H1 (cell line): ENCODE results near the gene CDCA5. TPM values are rescaled to one million over a fixed set of nuclear protein-coding genes. Genes with fewer than 3 reads are reported as not detected.

Experiments used
- CTCF ChIA-PET: fragments of 300-600 bp; sonication (Branson Sonifier 250); formaldehyde crosslinking; loops from one replicate; lab custom pipeline; 2021; ENCODE audit not compliant: partially characterized antibody; lab: Charles Lee
- POLR2A ChIA-PET: fragments of 300-600 bp; sonication (Branson Sonifier 250); formaldehyde crosslinking; loops from one replicate; lab custom pipeline; 2021; ENCODE audit warnings: inconsistent platforms; ENCODE audit not compliant: partially characterized antibody; lab: Charles Lee
- DNase-seq, 2 experiments: peaks; one replicate each; pipeline versions ENCODE4 v3.0.0 to v3.0.0-alpha.2; 2010 to 2022; ENCODE audit warnings: low spot score in 2 of 2, low read depth in 1 of 2, mixed read lengths in 1 of 2
- FAIRE-seq: peaks from 2 replicates; lab custom pipeline; 2011; peaks lifted over from hg19 to GRCh38; lab: Jason Lieb, UNC
- H2AFZ ChIP-seq: 2 replicates; pipeline ENCODE4 v1.8.1; 2012; ENCODE audit warnings: low read length, inconsistent platforms
- H2AK5ac ChIP-seq: 2 replicates; pipeline ENCODE4 v1.6.1; 2013; ENCODE audit warnings: low read depth, low read length
- H2BK120ac ChIP-seq: replicated peaks from 2 replicates; pipeline ENCODE3; 2013; ENCODE audit warnings: low read depth, low read length, inconsistent platforms
- H2BK12ac ChIP-seq: 2 replicates; pipeline ENCODE4 v1.6.1; 2013; ENCODE audit warnings: low read depth, low read length
- H2BK15ac ChIP-seq: 2 replicates; pipeline ENCODE4 v1.6.1; 2013; ENCODE audit warnings: low read length
- H2BK20ac ChIP-seq: 2 replicates; pipeline ENCODE4 v1.6.1; 2013; ENCODE audit warnings: low read length
- H2BK5ac ChIP-seq: 2 replicates; pipeline ENCODE4 v1.6.1; 2013; ENCODE audit warnings: low read depth, low read length
- H3K14ac ChIP-seq: 2 replicates; pipeline ENCODE4 v1.6.1; 2013; ENCODE audit warnings: inconsistent platforms; ENCODE audit not compliant: insufficient read length
- H3K18ac ChIP-seq: 2 replicates; pipeline ENCODE4 v1.6.1; 2013; ENCODE audit warnings: low read length; ENCODE audit errors: extremely low read depth
- H3K23ac ChIP-seq: 2 replicates; pipeline ENCODE4 v1.6.1; 2013; ENCODE audit warnings: inconsistent platforms; ENCODE audit not compliant: insufficient read length
- H3K23me2 ChIP-seq: 2 replicates; pipeline ENCODE4 v1.6.1; 2013; ENCODE audit warnings: low read depth, low read length
- H3K27ac ChIP-seq: 2 replicates; pipeline ENCODE4 v1.6.1; 2011; ENCODE audit warnings: low read depth, low read length, inconsistent platforms
- H3K27me3 ChIP-seq, 4 experiments: replicated peaks in 1 of 4; 1 replicate in 1 of 4; 2 replicates in 3 of 4; pipeline versions ENCODE4 v1.6.1 to v1.8.1; 2011 to 2013; ENCODE audit warnings: low read length in 3 of 4, mild to moderate bottlenecking in 3 of 4, inconsistent platforms in 2 of 4, mixed read lengths in 2 of 4, moderate library complexity in 1 of 4; ENCODE audit not compliant: control insufficient read depth in 3 of 4, insufficient read depth in 3 of 4; ENCODE audit errors: extremely low read depth in 1 of 4
- H3K36me3 ChIP-seq, 4 experiments: 2 replicates each; pipeline versions ENCODE4 v1.6.1 to v1.8.1; 2011 to 2013; ENCODE audit warnings: mild to moderate bottlenecking in 4 of 4, low read length in 3 of 4, moderate library complexity in 2 of 4, control low read depth in 1 of 4, inconsistent platforms in 1 of 4; ENCODE audit not compliant: insufficient read depth in 4 of 4, control insufficient read depth in 2 of 4
- H3K4ac ChIP-seq: replicated peaks from 2 replicates; pipeline ENCODE3; 2013; ENCODE audit warnings: low read length, low read depth, mixed read lengths, inconsistent platforms; ENCODE audit not compliant: insufficient read length
- H3K4me1 ChIP-seq, 4 experiments: replicated peaks in 1 of 4; 1 replicate in 1 of 4; 2 replicates in 3 of 4; pipeline versions ENCODE4 v1.6.1 to v1.8.1; 2011 to 2013; ENCODE audit warnings: low read length in 3 of 4, inconsistent platforms in 2 of 4, mixed read lengths in 1 of 4; ENCODE audit not compliant: insufficient read depth in 4 of 4, control insufficient read depth in 3 of 4
- H3K4me2 ChIP-seq, 2 experiments: 2 replicates each; pipeline versions ENCODE4 v1.6.1 to v1.8.1; 2011 to 2013; ENCODE audit warnings: low read depth in 2 of 2, low read length in 2 of 2, control low read depth in 1 of 2, inconsistent platforms in 1 of 2, mild to moderate bottlenecking in 1 of 2; ENCODE audit not compliant: insufficient read depth in 1 of 2
- H3K4me3 ChIP-seq, 4 experiments: fragments of 200-600, 300-600 bp in 1 of 4; sonication (generic), shearing (Covaris generic), sonication (Bioruptor Twin) in 1 of 4; 2 replicates each; pipeline versions ENCODE4 v1.5.1 to v1.8.1; 2011 to 2016; ENCODE audit warnings: low read length in 4 of 4, low read depth in 3 of 4, control low read depth in 2 of 4, inconsistent platforms in 2 of 4, mild to moderate bottlenecking in 2 of 4, mixed read lengths in 1 of 4, moderate library complexity in 1 of 4; ENCODE audit not compliant: insufficient read depth in 2 of 4; ENCODE audit errors: extremely low read depth in 1 of 4
- H3K56ac ChIP-seq: replicated peaks from 2 replicates; pipeline ENCODE3; 2013; ENCODE audit warnings: low read depth, mild to moderate bottlenecking, mixed read lengths, low read length, inconsistent platforms; ENCODE audit not compliant: insufficient read length
- H3K79me1 ChIP-seq: 2 replicates; pipeline ENCODE4 v1.6.1; 2013; ENCODE audit warnings: low read depth, low read length, control low read depth
- H3K79me2 ChIP-seq, 2 experiments: 2 replicates each; pipeline versions ENCODE4 v1.6.1 to v1.8.1; 2012 to 2013; ENCODE audit warnings: low read length in 2 of 2, mild to moderate bottlenecking in 2 of 2, inconsistent platforms in 1 of 2; ENCODE audit not compliant: insufficient read depth in 2 of 2, control insufficient read depth in 1 of 2
- H3K9ac ChIP-seq, 4 experiments: replicated peaks in 1 of 4; 1 replicate in 1 of 4; 2 replicates in 3 of 4; pipeline versions ENCODE4 v1.6.1 to v1.8.1; 2011 to 2013; ENCODE audit warnings: low read depth in 3 of 4, low read length in 3 of 4, control low read depth in 2 of 4, mild to moderate bottlenecking in 2 of 4, moderate library complexity in 2 of 4, inconsistent platforms in 1 of 4; ENCODE audit errors: extremely low read depth in 1 of 4
- H3K9me3 ChIP-seq, 2 experiments: 2 replicates each; pipeline versions ENCODE4 v1.6.1 to v1.8.1; 2012 to 2013; ENCODE audit warnings: mild to moderate bottlenecking in 2 of 2, moderate library complexity in 2 of 2, control low read depth in 1 of 2, inconsistent platforms in 1 of 2, low read depth in 1 of 2, low read length in 1 of 2, mixed read lengths in 1 of 2; ENCODE audit not compliant: insufficient read depth in 2 of 2
- H4K20me1 ChIP-seq, 2 experiments: replicated peaks in 1 of 2; 2 replicates each; pipeline versions ENCODE3 to v1.8.1; 2011 to 2013; ENCODE audit warnings: inconsistent platforms in 2 of 2, low read length in 2 of 2, mild to moderate bottlenecking in 1 of 2; ENCODE audit not compliant: insufficient read depth in 2 of 2, control insufficient read depth in 1 of 2
- H4K5ac ChIP-seq: 2 replicates; pipeline ENCODE4 v1.6.1; 2013; ENCODE audit warnings: low read length, low read depth, mixed read lengths, inconsistent platforms; ENCODE audit not compliant: insufficient read length
- H4K8ac ChIP-seq: 2 replicates; pipeline ENCODE4 v1.8.0; 2013; ENCODE audit warnings: mild to moderate bottlenecking, moderate library complexity, low read length, inconsistent platforms; ENCODE audit not compliant: insufficient read depth; ENCODE audit errors: extremely low read depth
- H4K91ac ChIP-seq: replicated peaks from 2 replicates; pipeline ENCODE3; 2013; ENCODE audit warnings: low read length, mixed read lengths, inconsistent platforms; ENCODE audit not compliant: insufficient read length
- BACH1 ChIP-seq: IDR thresholded peaks from 2 replicates; pipeline ENCODE4 v1.6.1; 2012; ENCODE audit warnings: low read length, improper control_type of control experiment
- HDAC2 ChIP-seq, 2 experiments: fragments of 300-600 bp in 1 of 2; sonication (generic) in 1 of 2; IDR thresholded peaks; 2 replicates each; pipeline ENCODE4 v1.6.1; 2011 to 2012; ENCODE audit warnings: low read depth in 2 of 2, low read length in 2 of 2, mild to moderate bottlenecking in 2 of 2, moderate library complexity in 2 of 2, borderline replicate concordance in 1 of 2, inconsistent platforms in 1 of 2
- POLR2AphosphoS5 ChIP-seq: IDR thresholded peaks from 2 replicates; pipeline ENCODE4 v1.6.1; 2011; ENCODE audit warnings: low read depth, low read length
- RAD21 ChIP-seq, 2 experiments: IDR thresholded peaks in 1 of 2; conservative IDR thresholded peaks in 1 of 2; 2 replicates each; pipeline ENCODE4 v1.6.1; 2011; ENCODE audit warnings: low read depth in 2 of 2, low read length in 2 of 2, improper control_type of control experiment in 1 of 2, inconsistent platforms in 1 of 2, mild to moderate bottlenecking in 1 of 2, moderate library complexity in 1 of 2
- RXRA ChIP-seq: IDR thresholded peaks from 2 replicates; pipeline ENCODE4 v1.6.1; 2011; ENCODE audit warnings: low read depth, mild to moderate bottlenecking, low read length, moderate library complexity; ENCODE audit not compliant: insufficient read depth
- TAF1 ChIP-seq: IDR thresholded peaks from 2 replicates; pipeline ENCODE4 v1.6.1; 2011; ENCODE audit warnings: mild to moderate bottlenecking, low read depth, low read length
- TAF7 ChIP-seq: optimal IDR thresholded peaks from 2 replicates; pipeline ENCODE3; 2011; ENCODE audit warnings: low read depth, mild to moderate bottlenecking, inconsistent platforms, low read length, moderate library complexity, borderline replicate concordance
- TBP ChIP-seq: IDR thresholded peaks from 2 replicates; pipeline ENCODE4 v1.6.1; 2011; ENCODE audit warnings: low read depth, low read length, improper control_type of control experiment
- WGBS, 2 experiments: shearing (Covaris generic) in 1 of 2; methylation state at CpG; one replicate each; pipeline versions ENCODE4 v1.1.6 to v1.1.7; 2013 to 2015; ENCODE audit warnings: low lambda C conversion rate in 2 of 2, mixed read lengths in 2 of 2, inconsistent platforms in 1 of 2, low coverage in 1 of 2, missing lambda C conversion rate in 1 of 2; ENCODE audit not compliant: insufficient replicate concordance in 2 of 2, insufficient coverage in 1 of 2, insufficient read length in 1 of 2; ENCODE audit errors: extremely low coverage in 1 of 2, missing lambda C conversion rate in 1 of 2; 5-methylcytosine and 5-hydroxymethylcytosine counted together
- polyA plus RNA-seq, 7 experiments: library from polyadenylated mRNA; depleted of rRNA in 3 of 7; stranded (reverse) in 5 of 7; unstranded in 2 of 7; fragments of >200 nt in 5 of 7; fragments of 200-250 nt in 2 of 7; gene quantifications; 1 replicate in 5 of 7; 2 replicates in 1 of 7; 4 replicates in 1 of 7; pipeline versions ENCODE4 v1.2.1 to v1.2.3, GENCODE V29; 2011 to 2013; ENCODE audit warnings: missing spikeins in 2 of 7, mixed read lengths in 2 of 7
- total RNA-seq: library from RNA; stranded (reverse); fragmentation: NEBNext Ultra II Directional; extraction: Animal tissue kit (Norgen Biotek cat#: 25700); gene quantifications from 2 replicates; pipeline ENCODE4 v1.2.1, GENCODE V29; 2021
- TF ChIP-seq, protein P1 (sequence below): IDR thresholded peaks from 2 replicates; pipeline ENCODE4 v1.6.1; 2012; ENCODE audit warnings: inconsistent platforms

Gene CDCA5
- total and polyA plus RNA-seq, 2 of the 8 experiments (the other 6 are each of a cell fraction or from before 2014, with no cell fraction given), result 39.2 to 87.0 TPM

DNA sequence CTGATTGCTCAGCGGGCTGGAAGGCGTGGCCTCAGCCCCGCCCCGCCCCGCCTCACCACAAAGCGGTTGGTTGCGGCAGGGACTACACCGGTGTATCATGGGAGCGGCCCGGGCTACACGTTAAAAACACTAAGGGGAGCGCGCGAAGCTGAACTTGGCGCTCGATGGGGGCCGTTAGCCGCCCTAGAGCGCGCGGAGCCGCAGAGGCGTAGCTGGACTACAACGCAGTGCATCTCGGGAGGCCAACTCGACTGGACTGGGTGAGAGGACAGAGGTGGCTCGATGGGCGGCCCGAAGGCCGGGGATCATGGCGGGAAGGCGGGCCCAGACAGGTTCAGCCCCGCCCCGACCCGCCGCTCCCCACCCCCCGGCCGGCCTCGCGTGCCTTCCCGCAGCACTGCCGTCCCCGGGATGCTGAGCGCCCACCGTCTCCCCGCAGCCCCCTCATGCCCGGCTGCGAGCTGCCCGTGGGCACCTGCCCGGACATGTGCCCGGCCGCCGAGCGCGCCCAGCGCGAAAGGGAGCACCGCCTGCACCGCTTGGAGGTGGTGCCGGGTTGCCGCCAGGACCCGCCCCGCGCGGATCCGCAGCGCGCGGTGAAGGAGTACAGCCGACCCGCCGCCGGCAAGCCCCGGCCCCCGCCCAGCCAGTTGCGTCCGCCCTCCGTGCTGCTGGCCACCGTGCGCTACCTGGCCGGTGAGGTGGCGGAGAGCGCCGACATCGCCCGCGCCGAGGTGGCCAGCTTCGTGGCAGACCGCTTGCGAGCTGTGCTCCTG is 42.8 kb downstream of the CDCA5 start, which contains the start of gene SAC3D1:
TSS of gene SAC3D1 (plus strand) at position 364 of the 776 bp plus-strand sequence. CDS start at position 447, 83 bp downstream.
- peaks cover 3 to 12% (median 6%) of the 10 kb centered on the region in 4 experiments; a peak in 4 of 8 replicates for H3K36me3 ChIP-seq
- 0 out of 4 replicates have a peak, but pooled peaks of 1 of the 2 experiments have one; percentile 51 for TF ChIP-seq HDAC2 (IDR thresholded peaks at IDR 0.05; ENCODE audit: borderline replicate concordance in 1 of 2, low read depth in 2 of 2, low read length in 2 of 2)
- peak; percentile 63 for TF ChIP-seq TAF7
- no peak for TF ChIP-seq RAD21 (IDR thresholded peaks at IDR 0.05 in 1 of 2, conservative IDR thresholded peaks at IDR 0.05 in 1 of 2; ENCODE audit: low read depth in 2 of 2, low read length in 2 of 2)
- TF ChIP-seq, protein P1, sequence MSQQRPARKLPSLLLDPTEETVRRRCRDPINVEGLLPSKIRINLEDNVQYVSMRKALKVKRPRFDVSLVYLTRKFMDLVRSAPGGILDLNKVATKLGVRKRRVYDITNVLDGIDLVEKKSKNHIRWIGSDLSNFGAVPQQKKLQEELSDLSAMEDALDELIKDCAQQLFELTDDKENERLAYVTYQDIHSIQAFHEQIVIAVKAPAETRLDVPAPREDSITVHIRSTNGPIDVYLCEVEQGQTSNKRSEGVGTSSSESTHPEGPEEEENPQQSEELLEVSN, result peak; percentile 50
- peak; percentile 60 for TF ChIP-seq TAF1
- no peak for TF ChIP-seq RXRA
- TF ChIP-seq POLR2AphosphoS5, result peak; percentile 67
- peak; percentile 45; the same call in 1 of the 2 replicates for TF ChIP-seq TBP
- TF ChIP-seq BACH1, result peak; percentile 25; the same call in 1 of the 2 replicates

More for the DNA sequence above, 42.8 kb downstream of the CDCA5 start, which contains the start of gene SAC3D1:
- CTCF ChIA-PET, result interaction anchor here (1.0 to 4.2 kb wide), 9 partner anchors 9 to 156 kb away, joined by 3 to 12 read pairs (median 3); partner anchors contain the start of genes ARL2 and CDCA5
- H2BK20ac ChIP-seq, result no peak within 1 kb of the TSS
- H3K56ac ChIP-seq, result peak within 1 kb of the TSS; percentile 83
- peak; percentile 66 for FAIRE-seq
- no peak within 1 kb of the TSS for H2BK120ac ChIP-seq
- peak within 1 kb of the TSS; percentile 71; the same call in 1 of the 2 replicates for H2AFZ ChIP-seq
- H2BK5ac ChIP-seq, result peak within 1 kb of the TSS; percentile 98
- H4K91ac ChIP-seq, result no peak within 1 kb of the TSS
- no peak within 1 kb of the TSS for H3K14ac ChIP-seq
- H3K27ac ChIP-seq, result peak within 1 kb of the TSS; percentile 85; the same call in 1 of the 2 replicates
- H3K79me2 ChIP-seq, result peaks cover 0 to 16% of the 10 kb centered on the region in 2 experiments; a peak in 2 of 4 replicates
- peak; percentile 80 to 94 for DNase-seq
- peaks cover 10 to 13% of the 10 kb centered on the region in 2 experiments for H4K20me1 ChIP-seq
- H3K4ac ChIP-seq, result peak within 1 kb of the TSS; percentile 78
- H3K18ac ChIP-seq, result peak within 1 kb of the TSS; percentile 93
- peak within 1 kb of the TSS; percentile 12; the same call in 1 of the 2 replicates for H2BK12ac ChIP-seq
- POLR2A ChIA-PET, result interaction anchor here (0.6 to 3.5 kb wide), 19 partner anchors 9 to 252 kb away, joined by 3 to 10 read pairs (median 4); partner anchors contain the start of genes ARL2, CDCA5, MEN1 and SNX15
- H3K4me2 ChIP-seq, result peak within 1 kb of the TSS; percentile 63 to 90
- no peaks in the 10 kb centered on the region; the same call in 1 of the 2 replicates for H3K23me2 ChIP-seq
- WGBS, 2 experiments, result 3% methylated on average over 63 of the region's 91 CpGs; no CpG with 5 or more reads in 1 of the 2 experiments
- H2BK15ac ChIP-seq, result no peak within 1 kb of the TSS
- no peak within 1 kb of the TSS for H2AK5ac ChIP-seq
- peak within 1 kb of the TSS; percentile 48 to 93 (median 80) for H3K4me3 ChIP-seq
- H3K27me3 ChIP-seq, result no peaks in the 10 kb centered on the region
- H3K9me3 ChIP-seq, result no peaks in the 10 kb centered on the region
- peak within 1 kb of the TSS; percentile 74 for H4K5ac ChIP-seq
- peak within 1 kb of the TSS; percentile 86 to 94 (median 92) for H3K9ac ChIP-seq
- H3K23ac ChIP-seq, result no peak within 1 kb of the TSS
- no peaks in the 10 kb centered on the region; a peak in 2 of 7 replicates for H3K4me1 ChIP-seq
- peak within 1 kb of the TSS; percentile 96 for H4K8ac ChIP-seq
- H3K79me1 ChIP-seq, result peaks cover 2% of the 10 kb centered on the region
